Brain microvascular endothelial cell (primary cell): ENCODE data around the gene NLRP6.
A peak's percentile ranks its signal among the peaks of the same experiment; 100 is the strongest.
"Not testable (repeated sequence)": the region's sequence is repeated elsewhere in the genome, so short reads cannot be mapped to it uniquely, and the experiment has no call there.

ENCODE experiments used
- DNase-seq: peaks from one replicate; pipeline ENCODE4 v3.0.0-alpha.2; 2020
- H3K27ac ChIP-seq: fragments of 250-450 bp; sonication (Bioruptor Pico); 2 replicates; pipeline ENCODE4 v1.5.1; 2020; ENCODE audit warnings: mild to moderate bottlenecking, moderate library complexity
- H3K27me3 ChIP-seq: fragments of 250-450 bp; sonication (Bioruptor Pico); replicated peaks from 2 replicates; pipeline ENCODE4 v1.5.1; 2020; ENCODE audit warnings: mild to moderate bottlenecking
- H3K36me3 ChIP-seq: fragments of 250-450 bp; sonication (Bioruptor Pico); replicated peaks from 2 replicates; pipeline ENCODE4 v1.5.1; 2020; ENCODE audit warnings: mild to moderate bottlenecking
- H3K4me3 ChIP-seq: 2 replicates; pipeline ENCODE4 v1.5.1; 2011; ENCODE audit warnings: low read depth, mild to moderate bottlenecking, control low read depth, low read length, moderate library complexity
- CTCF ChIP-seq: IDR thresholded peaks from 2 replicates; pipeline ENCODE4 v1.5.1; 2011; ENCODE audit warnings: low read depth, mild to moderate bottlenecking, moderate library complexity, low read length, control low read depth, inconsistent platforms; ENCODE audit errors: missing control alignments
- in situ Hi-C: cut with HindIII; loops from 2 replicates; pipeline ENCODE4 v1.10.0; 2017; ENCODE audit warnings: low sequenced_read_pairs, low pct_ligation_motif_present

The NLRP6 gene

GRCh38 chr11:257766-258493 is 20.3 kb upstream of the NLRP6 start:
- Histone ChIP-seq H3K36me3 (peaks cover 10% of the 10 kb centered on the region), H3K27me3 (no peaks in the 10 kb centered on the region), H3K4me3 (no peak overlapping the region), H3K27ac (no peak overlapping the region)
- in situ Hi-C loops: no loop called here
- peak; percentile 41 for TF ChIP-seq CTCF
- no peak for DNase-seq

- Histone ChIP-seq H3K36me3 (no peaks in the 10 kb centered on the region), H3K4me3 (no peak overlapping the region), H3K27me3 (no peaks in the 10 kb centered on the region), H3K27ac (no peak overlapping the region)
- DNase-seq: no peak
- in situ Hi-C loops: no loop called here
- no peak for TF ChIP-seq CTCF
These were observed 18.8 kb upstream of the NLRP6 start for GRCh38 chr11:259413-259812.

GRCh38 chr11:261624-262023 is 16.6 kb upstream of the NLRP6 start:
- H3K27me3 ChIP-seq: no peaks in the 10 kb centered on the region
- no peak overlapping the region for H3K27ac ChIP-seq
- H3K36me3 ChIP-seq: no peaks in the 10 kb centered on the region
- no peak for TF ChIP-seq CTCF
- no peak for DNase-seq
- in situ Hi-C loops: no loop called here
- no peak overlapping the region for H3K4me3 ChIP-seq

- TF ChIP-seq CTCF: no peak
- Histone ChIP-seq H3K27me3 (no peaks in the 10 kb centered on the region), H3K36me3 (no peaks in the 10 kb centered on the region), H3K27ac (no peak overlapping the region), H3K4me3 (no peak overlapping the region)
- no peak for DNase-seq
- in situ Hi-C loops: no loop called here
These were observed 11.3 kb upstream of the NLRP6 start for GRCh38 chr11:266676-267439.

- in situ Hi-C loops: no loop called here
- DNase-seq: no peak
- no peak for TF ChIP-seq CTCF
- Histone ChIP-seq H3K36me3 (no peaks in the 10 kb centered on the region), H3K4me3 (no peak overlapping the region), H3K27ac (no peak overlapping the region), H3K27me3 (no peaks in the 10 kb centered on the region)
These were observed 10.7 kb upstream of the NLRP6 start for GRCh38 chr11:267491-267994.

GRCh38 chr11:268716-269145 is 9.5 kb upstream of the NLRP6 start:
- H3K36me3 ChIP-seq, H3K27me3 ChIP-seq, H3K27ac ChIP-seq, in situ Hi-C loops, H3K4me3 ChIP-seq: not testable (repeated sequence)
- peak; percentile 26 for DNase-seq
